ENCODE measurements around the gene RACGAP1.

The RACGAP1 gene

GRCh38 chr12:49939307-49939706, 86.0 kb downstream of the RACGAP1 start:
- DNase-seq = no peak

All from activated CD4-positive, alpha-beta T cell treated with anti-CD3 and anti-CD28 coated beads for 1 hour (primary cell).